Ovary (tissue), 3 donors: ENCODE data around the gene SFMBT2.

Experiments used
- CTCF ChIP-seq, 3 donors: fragments of 450-650 bp in 2 of 3; fragments of 200-600 bp in 1 of 3; IDR thresholded peaks; one replicate each; pipeline versions ENCODE4 v1.5.1 to v1.8.0; 2016 to 2022; ENCODE audit warnings: antibody characterized with exemption in 3 of 3, mild to moderate bottlenecking in 1 of 3
- EP300 ChIP-seq: sonication (generic); formaldehyde crosslinking; IDR thresholded peaks from one replicate; pipeline ENCODE4 v1.6.1; 2017; ENCODE audit warnings: antibody characterized with exemption
- donor health status: DM: no; HTN: no; CAD: no.

- TF ChIP-seq CTCF (IDR thresholded peaks at IDR 0.05) = no peak
- TF ChIP-seq EP300 = no peak
These were observed 81.6 kb downstream of the SFMBT2 start for GRCh38 chr10:7329219-7329618.
